Right lobe of liver (tissue), 6 donors: Measurements from ENCODE around the gene TULP1. TPM values are rescaled to one million over a fixed set of nuclear protein-coding genes. Genes with fewer than 3 reads are reported as not detected.
"Not testable (repeated sequence)": the region's sequence is repeated elsewhere in the genome, so short reads cannot be mapped to it uniquely, and the experiment has no call there.

ENCODE experiments used
- ATAC-seq, 4 donors: fragments of 200-7000 bp; cut with Tn5 transposase; one replicate each; pipeline ENCODE4 v1.9.1; 2020; ENCODE audit warnings: mild to moderate bottlenecking in 4 of 4, moderate library complexity in 4 of 4
- DNase-seq, 3 donors: peaks; one replicate each; pipeline ENCODE4 v3.0.0-alpha.2; 2020
- H3K27ac ChIP-seq, 3 donors: fragments of 200-600 bp; one replicate each; pipeline ENCODE4 v1.8.0; 2022
- H3K27me3 ChIP-seq, 2 donors: fragments of 200-600 bp; one replicate each; pipeline ENCODE4 v1.8.0; 2022
- H3K36me3 ChIP-seq, 4 donors: fragments of 200-600 bp; sonication (generic) in 1 of 4; one replicate each; pipeline versions ENCODE4 v1.5.1 to v1.8.0; 2017 to 2022; ENCODE audit warnings: control low read depth in 1 of 4
- H3K4me1 ChIP-seq, 4 donors: fragments of 200-600 bp; sonication (generic) in 1 of 4; one replicate each; pipeline versions ENCODE4 v1.5.1 to v1.8.0; 2017 to 2022; ENCODE audit warnings: control low read depth in 1 of 4
- H3K4me3 ChIP-seq, 3 donors: fragments of 200-600 bp; one replicate each; pipeline ENCODE4 v1.8.0; 2022
- H3K9me3 ChIP-seq, 4 donors: fragments of 200-600 bp; sonication (generic) in 1 of 4; one replicate each; pipeline versions ENCODE4 v1.5.1 to v1.8.0; 2017 to 2022; ENCODE audit warnings: control low read depth in 1 of 4
- CTCF ChIP-seq, 4 donors: fragments of 200-600 bp in 3 of 4; fragments of 450-650 bp in 1 of 4; IDR thresholded peaks; one replicate each; pipeline versions ENCODE4 v1.5.1 to v1.8.0; 2016 to 2022; ENCODE audit warnings: antibody characterized with exemption in 4 of 4, mild to moderate bottlenecking in 2 of 4
- POLR2A ChIP-seq: fragments of 450-650 bp; IDR thresholded peaks from one replicate; pipeline ENCODE4 v1.6.1; 2017; ENCODE audit warnings: antibody characterized with exemption, mild to moderate bottlenecking
- WGBS: methylation state at CpG from one replicate; pipeline ENCODE4 v1.1.6; 2018; ENCODE audit warnings: low coverage, low lambda C conversion rate; ENCODE audit not compliant: insufficient coverage; ENCODE audit errors: missing lambda C conversion rate; 5-methylcytosine and 5-hydroxymethylcytosine counted together
- intact Hi-C, 2 donors: fragments of 100-400 bp; cut with DNase I; formaldehyde crosslinking; loops; one replicate each; pipeline versions ENCODE4 v1.11.2 to v1.14.1; 2022
- total RNA-seq, 6 experiments: library from RNA; depleted of rRNA in 2 of 6; stranded (reverse); fragments of >200 nt in 2 of 6; fragmentation: NEBNext Ultra II Directional in 3 of 6; extraction: Animal tissue kit (Norgen Biotek cat#: 25700) in 3 of 6; gene quantifications; one replicate each; pipeline versions ENCODE4 v1.1.0 to v1.2.4, GENCODE V29; 2016 to 2023
- donor health status: DM: no; HTN: yes; CAD: no.
- donor health status: DM: no; HTN: no; CAD: no.
- donor health status: DM: no; HTN: no; CAD: no.
- donor health status: DM: no; HTN: yes; CAD: no.
- donor health status: DM: no; HTN: yes; CAD: no.

The TULP1 gene
- total RNA-seq, 6 experiments from 2014 or later = not detected

DNA sequence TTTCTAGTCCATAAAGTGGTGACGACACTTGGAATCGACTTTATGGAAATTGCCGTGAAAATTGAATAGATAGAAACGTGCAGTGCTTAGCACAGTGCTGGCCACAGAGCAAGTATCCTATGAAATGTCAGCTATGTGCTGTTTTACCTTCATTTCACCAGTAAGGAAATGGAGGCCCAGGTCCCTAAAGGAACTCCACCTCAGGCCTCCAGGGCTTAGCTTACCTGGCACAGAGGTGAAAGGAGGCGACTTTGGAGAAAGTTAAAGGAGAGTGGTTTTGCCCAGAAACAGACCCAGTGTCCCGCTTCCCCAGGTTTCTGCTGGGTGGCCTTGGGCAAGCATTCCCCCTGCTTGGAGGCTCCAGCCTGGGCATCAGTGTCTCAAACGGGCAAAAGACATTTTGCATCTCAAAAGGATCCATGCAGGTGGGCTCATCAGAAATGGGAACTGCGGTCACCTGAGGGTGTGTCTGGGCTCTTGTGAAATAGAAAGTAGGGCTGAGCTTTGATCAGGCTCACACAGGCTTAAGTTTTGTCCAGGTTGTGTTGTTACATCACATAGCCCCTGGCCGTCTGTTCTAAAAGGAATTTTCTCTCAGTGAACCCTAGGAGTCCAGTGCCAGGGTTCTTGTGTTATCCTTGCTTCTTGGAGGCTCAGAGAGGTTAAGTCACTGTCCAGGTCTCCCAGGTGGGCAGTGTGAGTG lies 6.8 kb upstream of the TULP1 start:
- Histone ChIP-seq H3K36me3 (no peaks in the 10 kb centered on the region), H3K4me1 (no peaks in the 10 kb centered on the region), H3K27ac (no peak overlapping the region), H3K4me3 (no peak overlapping the region), H3K27me3 (no peaks in the 10 kb centered on the region), H3K9me3 (no peaks in the 10 kb centered on the region)
- intact Hi-C loops = loop anchor here in 1 of 2 donors (5.0 kb wide), 1 partner anchor 218 kb away; the partner anchor contains the start of gene ARMC12
- 77% methylated on average over 4 of the region's 9 CpGs for WGBS
- TF ChIP-seq POLR2A (no peak), CTCF (IDR thresholded peaks at IDR 0.05) (no peak)
- no peak for DNase-seq
- ATAC-seq = no peak

DNA sequence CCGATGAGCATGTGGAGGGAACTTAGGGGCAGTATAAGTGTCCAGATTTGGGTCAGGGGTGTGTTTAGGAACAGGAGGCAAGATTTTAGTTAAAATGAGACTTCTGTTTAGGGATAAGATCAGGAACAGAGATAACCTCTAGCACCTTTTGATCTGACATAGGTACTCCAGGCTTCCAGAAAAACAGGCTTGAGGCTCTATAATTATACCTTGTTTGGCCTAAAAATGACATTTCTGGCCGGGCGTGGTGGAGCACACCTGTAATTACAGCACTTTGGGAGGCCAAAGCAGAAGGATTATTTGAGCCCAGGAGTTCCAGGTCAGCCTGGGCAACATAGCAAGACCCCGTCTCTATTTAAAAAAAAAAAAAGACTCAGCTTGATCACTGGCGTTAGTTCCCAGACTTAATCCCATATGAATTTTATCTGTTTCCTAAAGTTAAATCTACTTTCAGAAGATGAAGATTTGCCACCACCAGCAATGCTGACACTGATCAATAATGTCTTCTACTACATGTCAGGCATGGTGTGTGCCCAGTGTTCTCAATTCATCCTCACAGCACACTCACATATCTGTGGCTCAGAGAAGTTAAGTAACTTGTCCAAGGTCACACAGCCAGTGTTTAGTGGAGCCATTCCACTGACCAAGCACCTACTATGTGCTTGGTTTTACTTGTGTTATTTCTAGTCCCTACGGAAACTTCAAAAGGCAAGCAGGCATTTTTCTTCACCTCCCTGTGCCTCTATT lies 6.0 kb upstream of the TULP1 start:
- intact Hi-C loops = no loop called here
- 89% methylated on average over 6 of the region's 6 CpGs for WGBS
- Histone ChIP-seq H3K4me1 (no peaks in the 10 kb centered on the region), H3K27ac (no peak overlapping the region), H3K27me3 (no peaks in the 10 kb centered on the region), H3K36me3 (no peaks in the 10 kb centered on the region), H3K9me3 (no peaks in the 10 kb centered on the region), H3K4me3 (no peak overlapping the region)
- DNase-seq (no peak), ATAC-seq (no peak)
- no peak for TF ChIP-seq CTCF (IDR thresholded peaks at IDR 0.05)
- no peak for TF ChIP-seq POLR2A

DNA sequence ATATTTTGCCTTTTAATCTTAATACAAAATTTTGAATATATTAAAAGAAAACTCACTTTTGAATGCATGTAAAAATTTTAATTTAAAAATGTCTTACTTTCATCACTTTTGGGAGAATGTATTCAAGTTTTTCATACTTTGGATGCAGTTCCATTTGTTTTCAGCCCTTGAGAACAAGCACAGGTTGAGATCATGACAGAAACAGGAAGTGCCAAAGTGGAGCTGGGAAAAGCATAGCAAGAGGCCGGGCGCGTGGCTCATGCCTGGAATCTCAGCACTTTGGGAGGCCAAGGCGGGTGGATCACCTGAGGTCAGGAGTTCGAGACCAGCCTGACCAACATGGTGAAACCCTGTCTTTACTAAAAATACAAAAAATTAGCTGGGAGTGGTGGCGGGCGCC lies 5.3 kb upstream of the TULP1 start:
- H3K36me3 ChIP-seq, H3K9me3 ChIP-seq, H3K4me3 ChIP-seq, DNase-seq, H3K27me3 ChIP-seq, intact Hi-C loops, ATAC-seq, H3K4me1 ChIP-seq, H3K27ac ChIP-seq: not testable (repeated sequence)
- WGBS = 83% methylated on average over 6 of the region's 7 CpGs

DNA sequence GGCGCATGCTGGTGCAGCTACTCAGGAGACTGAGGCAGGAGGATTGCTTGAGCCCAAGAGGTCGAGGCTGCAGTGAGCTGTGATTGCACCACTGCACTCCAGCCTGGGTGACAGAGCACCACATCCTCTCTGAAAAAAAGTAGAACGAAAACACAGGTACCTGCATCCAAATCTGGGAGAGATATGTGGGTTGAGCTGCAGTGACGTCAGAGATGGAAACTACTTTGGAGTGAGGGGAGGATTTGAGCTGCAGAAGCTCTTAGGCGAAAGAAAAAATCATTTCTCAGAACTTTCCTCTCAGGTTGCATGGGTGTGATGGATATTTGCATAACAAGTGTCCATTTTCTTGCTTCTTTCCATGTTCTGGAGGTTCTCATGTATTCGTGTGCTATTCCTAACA lies 4.0 kb upstream of the TULP1 start:
- Histone ChIP-seq H3K27me3 (no peaks in the 10 kb centered on the region), H3K27ac (no peak overlapping the region), H3K9me3 (no peaks in the 10 kb centered on the region), H3K4me1 (no peaks in the 10 kb centered on the region), H3K36me3 (no peaks in the 10 kb centered on the region), H3K4me3 (no peak overlapping the region)
- DNase-seq (no peak), ATAC-seq (no peak)
- TF ChIP-seq POLR2A = no peak
- no peak for TF ChIP-seq CTCF (IDR thresholded peaks at IDR 0.05)
- intact Hi-C loops = no loop called here
- 56% methylated on average over 4 of the region's 6 CpGs for WGBS

DNA sequence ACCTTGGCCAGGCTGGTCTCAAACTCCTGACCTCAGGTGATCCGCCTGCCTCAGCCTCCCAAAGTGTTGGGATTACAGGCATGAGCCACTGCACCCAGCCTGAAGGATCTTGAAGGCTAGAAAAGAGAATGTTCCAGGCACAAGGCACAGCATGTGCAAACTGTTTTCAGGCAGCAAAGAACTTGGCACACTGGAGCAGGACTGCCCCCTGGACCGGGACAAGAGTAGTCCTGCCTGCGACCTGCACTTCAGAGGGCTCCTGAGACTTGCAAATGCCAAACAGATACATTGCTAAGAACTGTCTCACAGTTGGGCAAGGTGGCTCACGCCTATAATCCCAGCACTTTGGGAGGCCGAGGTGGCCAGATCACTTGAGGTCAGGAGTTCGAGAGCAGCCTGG lies 3.2 kb upstream of the TULP1 start:
- H3K4me1 ChIP-seq, H3K9me3 ChIP-seq, intact Hi-C loops, ATAC-seq, H3K27me3 ChIP-seq, H3K4me3 ChIP-seq, H3K27ac ChIP-seq, H3K36me3 ChIP-seq, DNase-seq: not testable (repeated sequence)
- 66% methylated on average over 2 of the region's 6 CpGs for WGBS
